ENCODE results near the gene MAN1C1.
"Not testable (repeated sequence)": the region's sequence is repeated elsewhere in the genome, so short reads cannot be mapped to it uniquely, and the experiment has no call there.

MAN1C1 gene

DNA sequence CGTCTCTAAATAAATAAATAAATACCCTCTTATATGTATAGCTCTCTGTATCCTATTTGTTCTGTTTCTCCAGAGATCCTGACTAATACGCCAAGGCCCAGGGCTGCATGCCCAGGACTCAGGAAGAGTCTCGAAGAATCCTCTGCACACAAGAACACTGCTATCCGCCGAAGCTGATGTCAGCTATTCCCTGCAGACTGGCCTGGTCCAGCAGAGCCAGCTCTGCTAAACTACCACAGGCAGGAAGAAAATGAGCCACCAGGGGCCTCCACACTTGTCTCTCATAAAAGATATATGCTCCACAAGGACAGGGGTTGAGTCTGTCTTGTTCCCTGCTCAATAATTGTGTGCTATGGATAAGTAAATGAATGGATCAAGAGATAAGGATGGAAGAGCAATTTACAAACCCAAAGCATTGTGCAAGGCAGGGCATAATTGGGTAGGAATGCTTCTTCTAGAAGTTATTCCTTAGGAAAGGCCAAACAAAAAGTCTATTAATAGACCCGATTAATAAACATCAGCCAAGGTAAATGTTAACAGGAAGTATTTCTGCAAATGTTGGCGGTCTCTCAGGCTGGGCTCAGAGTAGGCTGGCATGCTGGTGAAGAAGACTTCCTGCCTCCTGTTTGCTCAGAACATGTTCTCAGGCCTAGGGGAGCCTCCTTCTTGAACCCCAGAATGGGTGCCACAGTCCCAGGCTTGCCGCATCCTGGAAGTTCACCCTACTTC is 26.3 kb upstream of the MAN1C1 start:
- TF ChIP-seq, protein P1, sequence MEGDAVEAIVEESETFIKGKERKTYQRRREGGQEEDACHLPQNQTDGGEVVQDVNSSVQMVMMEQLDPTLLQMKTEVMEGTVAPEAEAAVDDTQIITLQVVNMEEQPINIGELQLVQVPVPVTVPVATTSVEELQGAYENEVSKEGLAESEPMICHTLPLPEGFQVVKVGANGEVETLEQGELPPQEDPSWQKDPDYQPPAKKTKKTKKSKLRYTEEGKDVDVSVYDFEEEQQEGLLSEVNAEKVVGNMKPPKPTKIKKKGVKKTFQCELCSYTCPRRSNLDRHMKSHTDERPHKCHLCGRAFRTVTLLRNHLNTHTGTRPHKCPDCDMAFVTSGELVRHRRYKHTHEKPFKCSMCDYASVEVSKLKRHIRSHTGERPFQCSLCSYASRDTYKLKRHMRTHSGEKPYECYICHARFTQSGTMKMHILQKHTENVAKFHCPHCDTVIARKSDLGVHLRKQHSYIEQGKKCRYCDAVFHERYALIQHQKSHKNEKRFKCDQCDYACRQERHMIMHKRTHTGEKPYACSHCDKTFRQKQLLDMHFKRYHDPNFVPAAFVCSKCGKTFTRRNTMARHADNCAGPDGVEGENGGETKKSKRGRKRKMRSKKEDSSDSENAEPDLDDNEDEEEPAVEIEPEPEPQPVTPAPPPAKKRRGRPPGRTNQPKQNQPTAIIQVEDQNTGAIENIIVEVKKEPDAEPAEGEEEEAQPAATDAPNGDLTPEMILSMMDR (IDR thresholded peaks at IDR 0.05; ENCODE audit: unreplicated experiment in 3 of 3): peak in 1 of 3 experiments; percentile 11
- Mint-ChIP-seq H3K4me1 (peaks cover 5% of the 10 kb centered on the region), H3K4me3 (no peak overlapping the region), H3K9me3 (no peaks in the 10 kb centered on the region), H3K27ac (no peak overlapping the region), H3K36me3 (ENCODE audit: low read depth) (no peaks in the 10 kb centered on the region), H3K27me3 (ENCODE audit: low read depth) (peaks cover 10% of the 10 kb centered on the region)

- Mint-ChIP-seq H3K36me3 (ENCODE audit: low read depth) (no peaks in the 10 kb centered on the region), H3K4me1 (peaks cover 5% of the 10 kb centered on the region), H3K27ac (no peak overlapping the region), H3K4me3 (no peak overlapping the region), H3K27me3 (ENCODE audit: low read depth) (peaks cover 17% of the 10 kb centered on the region), H3K9me3 (peaks cover 1% of the 10 kb centered on the region)
- TF ChIP-seq, protein P1 (IDR thresholded peaks at IDR 0.05; ENCODE audit: unreplicated experiment in 3 of 3): no peak
Measured at GRCh38 chr1:25593861-25594260, 22.7 kb upstream of the MAN1C1 start.

DNA sequence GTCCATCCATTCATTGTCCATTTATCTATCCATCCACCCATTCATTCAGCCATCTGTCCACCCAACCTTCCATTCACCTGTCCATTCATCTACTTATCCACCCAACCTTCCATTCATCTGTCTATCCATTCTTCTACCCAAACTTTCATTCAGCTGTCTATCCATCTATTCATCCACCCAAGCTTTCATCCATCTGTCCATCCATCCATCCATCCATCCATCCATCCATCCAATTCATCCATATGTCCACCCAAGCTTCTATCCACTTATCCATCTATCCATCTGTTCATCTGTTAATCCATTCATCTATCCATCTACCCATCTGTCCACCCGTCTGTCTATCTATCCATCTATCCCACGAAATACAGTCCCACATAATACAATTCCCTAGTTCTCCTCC is 21.6 kb upstream of the MAN1C1 start:
- H3K36me3 Mint-ChIP-seq (ENCODE audit: low read depth): no peaks in the 10 kb centered on the region
- H3K4me1 Mint-ChIP-seq: peaks cover 5% of the 10 kb centered on the region
- H3K27ac Mint-ChIP-seq: no peak overlapping the region
- TF ChIP-seq, protein P1 (IDR thresholded peaks at IDR 0.05; ENCODE audit: unreplicated experiment in 3 of 3): no peak
- H3K27me3 Mint-ChIP-seq (ENCODE audit: low read depth): peaks cover 20% of the 10 kb centered on the region
- H3K4me3 Mint-ChIP-seq: no peak overlapping the region
- peaks cover 4% of the 10 kb centered on the region for H3K9me3 Mint-ChIP-seq

DNA sequence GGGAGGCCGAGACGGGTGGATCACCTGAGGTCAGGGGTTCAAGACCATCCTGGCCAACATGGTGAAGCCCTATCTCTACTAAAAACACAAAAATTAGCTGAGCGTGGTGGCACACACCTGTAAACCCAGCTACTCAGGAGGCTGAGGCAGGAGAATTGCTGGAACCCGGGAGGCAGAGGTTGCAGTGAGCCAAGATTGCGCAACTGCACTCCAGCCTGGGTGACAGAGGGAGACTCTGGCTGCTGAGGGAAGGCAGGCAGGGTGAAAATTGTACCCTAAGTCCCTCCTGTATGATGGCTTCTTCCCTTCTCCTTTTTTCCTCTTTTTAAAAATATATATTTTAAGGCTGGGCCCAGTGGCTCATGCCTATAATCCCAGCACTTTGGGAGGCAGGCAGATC is 19.9 kb upstream of the MAN1C1 start:
- not testable (repeated sequence) for H3K4me1 Mint-ChIP-seq; H3K36me3 Mint-ChIP-seq (ENCODE audit: low read depth); H3K4me3 Mint-ChIP-seq; H3K27ac Mint-ChIP-seq; H3K9me3 Mint-ChIP-seq
- peaks cover 24% of the 10 kb centered on the region for H3K27me3 Mint-ChIP-seq (ENCODE audit: low read depth)

DNA sequence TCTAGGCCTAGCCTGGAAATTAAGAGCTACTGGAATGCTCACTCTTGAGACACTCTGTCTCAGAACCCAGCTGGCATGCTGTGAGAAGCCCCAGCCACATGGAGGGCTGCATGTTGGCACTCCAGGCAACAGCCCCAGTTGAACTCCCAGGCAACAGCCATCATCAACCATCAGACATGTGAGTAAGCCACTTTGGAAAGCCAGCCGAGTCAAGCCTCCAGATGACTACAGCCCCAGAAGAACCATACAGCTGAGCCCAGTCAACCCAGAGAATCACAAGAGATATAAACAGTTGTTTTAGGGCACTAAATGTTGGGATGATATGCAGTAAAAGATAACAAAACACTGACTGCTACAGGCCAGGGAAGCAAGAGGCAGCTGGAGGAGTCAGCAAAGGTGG is 17.7 kb upstream of the MAN1C1 start:
- TF ChIP-seq, protein P1 (IDR thresholded peaks at IDR 0.05; ENCODE audit: unreplicated experiment in 3 of 3): no peak
- Mint-ChIP-seq H3K4me1 (no peaks in the 10 kb centered on the region), H3K27ac (no peak overlapping the region), H3K4me3 (no peak overlapping the region), H3K27me3 (ENCODE audit: low read depth) (peaks cover 21% of the 10 kb centered on the region), H3K36me3 (ENCODE audit: low read depth) (no peaks in the 10 kb centered on the region), H3K9me3 (peaks cover 4% of the 10 kb centered on the region)

- no peaks in the 10 kb centered on the region for H3K36me3 Mint-ChIP-seq (ENCODE audit: low read depth)
- no peak overlapping the region for H3K27ac Mint-ChIP-seq
- H3K4me1 Mint-ChIP-seq: no peaks in the 10 kb centered on the region
- peaks cover 4% of the 10 kb centered on the region for H3K9me3 Mint-ChIP-seq
- TF ChIP-seq, protein P1 (IDR thresholded peaks at IDR 0.05; ENCODE audit: unreplicated experiment in 3 of 3): no peak
- H3K27me3 Mint-ChIP-seq (ENCODE audit: low read depth): peaks cover 23% of the 10 kb centered on the region
- no peak overlapping the region for H3K4me3 Mint-ChIP-seq
Measured at GRCh38 chr1:25599969-25600610, 16.5 kb upstream of the MAN1C1 start.

GRCh38 chr1:25600971-25601699 is 15.5 kb upstream of the MAN1C1 start:
- peaks cover 30% of the 10 kb centered on the region for H3K27me3 Mint-ChIP-seq (ENCODE audit: low read depth)
- H3K4me1 Mint-ChIP-seq; H3K4me3 Mint-ChIP-seq; H3K36me3 Mint-ChIP-seq (ENCODE audit: low read depth); H3K27ac Mint-ChIP-seq; H3K9me3 Mint-ChIP-seq: not testable (repeated sequence)

GRCh38 chr1:25603779-25604538 is 12.6 kb upstream of the MAN1C1 start:
- H3K4me1 Mint-ChIP-seq; H3K4me3 Mint-ChIP-seq; H3K36me3 Mint-ChIP-seq (ENCODE audit: low read depth); H3K27ac Mint-ChIP-seq; H3K9me3 Mint-ChIP-seq: not testable (repeated sequence)
- peaks cover 29% of the 10 kb centered on the region for H3K27me3 Mint-ChIP-seq (ENCODE audit: low read depth)

Measured in nephron (organoid).